Smooth muscle cell (in vitro differentiated cells): ENCODE data around the gene RLF. TPM values are rescaled to one million over a fixed set of nuclear protein-coding genes. Genes with fewer than 3 reads are reported as not detected.

Experiments
- DNase-seq: peaks from one replicate; lab custom pipeline; 2025; ENCODE audit not compliant: unreplicated experiment; lab: John Stamatoyannopoulos, UW
- H2AFZ ChIP-seq: fragments of 200-600 bp; sonication (generic); 2 replicates; pipeline ENCODE4 v1.6.0; 2016; ENCODE audit warnings: antibody characterized with exemption, low read depth, mild to moderate bottlenecking
- H3F3A ChIP-seq: fragments of 200-600 bp; sonication (generic); 2 replicates; pipeline ENCODE4 v1.6.0; 2017; ENCODE audit warnings: antibody characterized with exemption, low read depth
- H3K27ac ChIP-seq: fragments of 200-600 bp; sonication (generic); 2 replicates; pipeline ENCODE4 v1.5.1; 2016; ENCODE audit warnings: low read depth, mild to moderate bottlenecking
- H3K27me3 ChIP-seq: fragments of 200-600 bp; sonication (generic); 2 replicates; pipeline ENCODE4 v1.6.1; 2016; ENCODE audit warnings: low read depth, mild to moderate bottlenecking
- H3K36me3 ChIP-seq: fragments of 200-600 bp; sonication (generic); 2 replicates; pipeline ENCODE4 v1.5.1; 2016; ENCODE audit warnings: low read depth
- H3K4me1 ChIP-seq: fragments of 200-600 bp; sonication (generic); 2 replicates; pipeline ENCODE4 v1.5.1; 2016; ENCODE audit warnings: low read depth
- H3K4me2 ChIP-seq: fragments of 200-600 bp; sonication (generic); 2 replicates; pipeline ENCODE4 v1.6.0; 2016; ENCODE audit warnings: mild to moderate bottlenecking
- H3K4me3 ChIP-seq: fragments of 200-600 bp; sonication (generic); 2 replicates; pipeline ENCODE4 v1.5.1; 2016; ENCODE audit warnings: mild to moderate bottlenecking
- H3K79me2 ChIP-seq: fragments of 200-600 bp; sonication (generic); 2 replicates; pipeline ENCODE4 v1.6.0; 2016; ENCODE audit warnings: low read depth, mild to moderate bottlenecking
- H3K9ac ChIP-seq: fragments of 200-600 bp; sonication (generic); 2 replicates; pipeline ENCODE4 v1.6.0; 2016; ENCODE audit warnings: low read depth
- H3K9me3 ChIP-seq: fragments of 200-600 bp; sonication (generic); replicated peaks from 2 replicates; pipeline ENCODE4 v1.5.1; 2016; ENCODE audit warnings: low read depth
- H4K20me1 ChIP-seq: fragments of 200-600 bp; sonication (generic); 2 replicates; pipeline ENCODE4 v1.6.0; 2016; ENCODE audit warnings: low read depth
- CTCF ChIP-seq: fragments of 200-600 bp; sonication (generic); IDR thresholded peaks from 2 replicates; pipeline ENCODE4 v1.5.1; 2017; ENCODE audit warnings: borderline replicate concordance, mild to moderate bottlenecking, antibody characterized with exemption; ENCODE audit not compliant: insufficient read depth, poor library complexity, severe bottlenecking
- WGBS: methylation state at CpG from one replicate; pipeline ENCODE4 v1.1.7; 2016; ENCODE audit warnings: low lambda C conversion rate; 5-methylcytosine and 5-hydroxymethylcytosine counted together
- polyA plus RNA-seq: library from polyadenylated mRNA; unstranded; fragments of >200 nt; fragmentation: Nextera tagmentation; extraction: Ambion mirVana; gene quantifications from 2 replicates; pipeline ENCODE4 v1.2.1, GENCODE V29; 2016
- total RNA-seq: library from RNA; depleted of rRNA; stranded (reverse); fragments of >200 nt; gene quantifications from 2 replicates; pipeline ENCODE4 v1.2.3, GENCODE V29; 2014

The RLF gene
- total and polyA plus RNA-seq, 2 experiments from 2014 or later = 8.2 to 35.2 TPM

- 19% methylated on average over 4 of the region's 4 CpGs for WGBS
- peaks cover 67% of the 10 kb centered on the region for H3K79me2 ChIP-seq
- H3K9ac ChIP-seq = peak overlapping the region; percentile 100
- H3F3A ChIP-seq = no peaks in the 10 kb centered on the region
- H4K20me1 ChIP-seq = peaks cover 65% of the 10 kb centered on the region
- H3K4me3 ChIP-seq = peak overlapping the region; percentile 94
- H3K27me3 ChIP-seq = no peaks in the 10 kb centered on the region
- peak overlapping the region; percentile 96 for H3K27ac ChIP-seq
- peaks cover 19% of the 10 kb centered on the region for H3K4me1 ChIP-seq
- no peak overlapping the region for H2AFZ ChIP-seq
- peak overlapping the region; percentile 96 for H3K4me2 ChIP-seq
- no peak for TF ChIP-seq CTCF
- H3K36me3 ChIP-seq = no peaks in the 10 kb centered on the region
- H3K9me3 ChIP-seq = no peaks in the 10 kb centered on the region
- no peak for DNase-seq
These were observed 1.7 kb downstream of the RLF start for GRCh38 chr1:40162753-40163441.

- Histone ChIP-seq H3K27me3 (no peaks in the 10 kb centered on the region), H3F3A (no peaks in the 10 kb centered on the region), H4K20me1 (peaks cover 98% of the 10 kb centered on the region), H3K9me3 (no peaks in the 10 kb centered on the region), H3K36me3 (no peaks in the 10 kb centered on the region), H3K27ac (no peak overlapping the region), H3K4me2 (no peak overlapping the region), H2AFZ (no peak overlapping the region), H3K9ac (no peak overlapping the region), H3K4me1 (peaks cover 19% of the 10 kb centered on the region), H3K79me2 (peaks cover 98% of the 10 kb centered on the region), H3K4me3 (no peak overlapping the region)
- 95% methylated on average over 4 of the region's 4 CpGs for WGBS
- DNase-seq = no peak
- TF ChIP-seq CTCF = no peak
These were observed 6.1 kb downstream of the RLF start for GRCh38 chr1:40167317-40167716.

- Histone ChIP-seq H3K36me3 (no peaks in the 10 kb centered on the region), H3K4me2 (no peak overlapping the region)
These were observed 9.8 kb downstream of the RLF start for GRCh38 chr1:40171036-40171435.

More at GRCh38 chr1:40171036-40171435, 9.8 kb downstream of the RLF start:
- DNase-seq = no peak
- 93% methylated on average over 3 of the region's 3 CpGs for WGBS
- Histone ChIP-seq H3K4me1 (no peaks in the 10 kb centered on the region), H2AFZ (no peak overlapping the region), H3K9ac (no peak overlapping the region), H3F3A (no peaks in the 10 kb centered on the region), H3K4me3 (no peak overlapping the region), H3K27me3 (no peaks in the 10 kb centered on the region), H3K79me2 (peaks cover 98% of the 10 kb centered on the region), H3K9me3 (no peaks in the 10 kb centered on the region), H3K27ac (no peak overlapping the region), H4K20me1 (peaks cover 98% of the 10 kb centered on the region)
- no peak for TF ChIP-seq CTCF
